ENCODE results near the gene FAM3A.

Gene FAM3A

GRCh38 chrX:154478728-154479622 lies 37.1 kb downstream of the FAM3A start, which contains the start of gene LAGE3:
Gene LAGE3 (minus strand): TSS chrX:154479281. CDS start chrX:154478915, 366 bp downstream.
- no peaks in the 10 kb centered on the region for H3K36me3 Mint-ChIP-seq
- H3K4me3 Mint-ChIP-seq: peak within 1 kb of the TSS; percentile 84
- peaks cover 29% of the 10 kb centered on the region for H3K4me1 Mint-ChIP-seq
- peak within 1 kb of the TSS; percentile 85 for H3K27ac Mint-ChIP-seq
- no peaks in the 10 kb centered on the region for H3K27me3 Mint-ChIP-seq
- no peaks in the 10 kb centered on the region for H3K9me3 Mint-ChIP-seq

GRCh38 chrX:154477891-154478477 lies 38.0 kb downstream of the FAM3A start:
- no peaks in the 10 kb centered on the region for H3K9me3 Mint-ChIP-seq
- H3K36me3 Mint-ChIP-seq: no peaks in the 10 kb centered on the region
- H3K4me3 Mint-ChIP-seq: peak overlapping the region; percentile 84
- H3K27me3 Mint-ChIP-seq: no peaks in the 10 kb centered on the region
- H3K27ac Mint-ChIP-seq: peak overlapping the region; percentile 35
- H3K4me1 Mint-ChIP-seq: peaks cover 29% of the 10 kb centered on the region

DNA sequence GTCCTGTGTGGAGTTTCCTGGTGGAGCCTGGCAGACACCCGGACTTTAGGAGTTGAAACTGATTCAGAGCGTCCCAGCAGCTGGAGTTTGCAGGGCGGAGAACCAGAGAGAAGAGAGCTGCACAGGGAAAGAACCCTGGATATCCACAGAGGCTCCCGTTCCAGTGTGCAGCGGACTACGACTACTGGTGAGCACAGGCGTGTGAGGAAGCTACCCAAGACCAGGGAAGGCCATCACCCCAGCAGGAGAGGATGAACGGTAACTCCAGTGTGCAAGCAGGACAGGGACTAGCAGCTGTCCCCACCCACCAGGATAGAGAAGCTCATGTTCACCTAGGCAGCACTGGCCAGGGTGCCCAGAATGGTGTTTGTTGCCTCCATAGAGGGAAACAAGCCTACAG lies 39.2 kb downstream of the FAM3A start:
- Mint-ChIP-seq H3K4me3 (peak overlapping the region; percentile 15), H3K27me3 (no peaks in the 10 kb centered on the region), H3K4me1 (peaks cover 25% of the 10 kb centered on the region), H3K36me3 (no peaks in the 10 kb centered on the region), H3K27ac (no peak overlapping the region), H3K9me3 (no peaks in the 10 kb centered on the region)

DNA sequence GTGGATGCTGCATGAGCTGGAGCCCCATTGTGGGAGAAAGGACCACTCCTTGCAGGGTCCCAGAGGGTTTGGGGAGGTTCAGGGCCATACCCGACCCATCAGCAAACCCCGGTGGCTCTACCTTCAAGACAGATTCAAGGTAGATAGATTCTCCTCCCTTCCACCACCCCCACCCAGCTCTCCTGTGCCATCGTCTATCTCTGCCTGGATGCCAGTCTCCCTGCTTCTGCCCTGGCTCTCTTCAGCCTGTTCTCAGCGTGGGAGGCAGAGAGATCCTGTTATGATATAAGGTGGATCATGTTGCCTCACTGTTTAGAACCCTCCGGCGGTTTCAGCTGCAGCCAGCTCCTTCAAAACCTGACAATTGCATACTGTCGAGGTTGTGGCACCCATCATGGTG lies 42.3 kb downstream of the FAM3A start:
- no peaks in the 10 kb centered on the region for H3K36me3 Mint-ChIP-seq
- peaks cover 21% of the 10 kb centered on the region for H3K4me1 Mint-ChIP-seq
- H3K4me3 Mint-ChIP-seq: no peak overlapping the region
- peak overlapping the region; percentile 72 for H3K27ac Mint-ChIP-seq
- no peaks in the 10 kb centered on the region for H3K27me3 Mint-ChIP-seq
- no peaks in the 10 kb centered on the region for H3K9me3 Mint-ChIP-seq

GRCh38 chrX:154472685-154473632 lies 43.1 kb downstream of the FAM3A start:
- H3K27ac Mint-ChIP-seq: no peak overlapping the region

GRCh38 chrX:154471839-154472684 lies 44.0 kb downstream of the FAM3A start:
- Mint-ChIP-seq H3K36me3 (no peaks in the 10 kb centered on the region), H3K27me3 (no peaks in the 10 kb centered on the region), H3K27ac (no peak overlapping the region), H3K4me3 (no peak overlapping the region), H3K4me1 (peaks cover 13% of the 10 kb centered on the region), H3K9me3 (no peaks in the 10 kb centered on the region)

More at GRCh38 chrX:154472685-154473632, 43.1 kb downstream of the FAM3A start:
- Mint-ChIP-seq H3K36me3 (no peaks in the 10 kb centered on the region), H3K4me1 (peaks cover 21% of the 10 kb centered on the region), H3K9me3 (no peaks in the 10 kb centered on the region), H3K27me3 (no peaks in the 10 kb centered on the region), H3K4me3 (no peak overlapping the region)

GRCh38 chrX:154470914-154471568 lies 45.0 kb downstream of the FAM3A start:
- Mint-ChIP-seq H3K27ac (no peak overlapping the region), H3K27me3 (no peaks in the 10 kb centered on the region), H3K4me1 (peaks cover 4% of the 10 kb centered on the region), H3K4me3 (no peak overlapping the region), H3K36me3 (no peaks in the 10 kb centered on the region), H3K9me3 (no peaks in the 10 kb centered on the region)

GRCh38 chrX:154470434-154470833 lies 45.6 kb downstream of the FAM3A start:
- H3K9me3 Mint-ChIP-seq: no peaks in the 10 kb centered on the region
- no peaks in the 10 kb centered on the region for H3K36me3 Mint-ChIP-seq
- no peak overlapping the region for H3K4me3 Mint-ChIP-seq
- H3K27me3 Mint-ChIP-seq: no peaks in the 10 kb centered on the region
- peaks cover 2% of the 10 kb centered on the region for H3K4me1 Mint-ChIP-seq
- no peak overlapping the region for H3K27ac Mint-ChIP-seq

- H3K27ac Mint-ChIP-seq: no peak overlapping the region
- H3K4me3 Mint-ChIP-seq: no peak overlapping the region
- no peaks in the 10 kb centered on the region for H3K36me3 Mint-ChIP-seq
Observed at GRCh38 chrX:154469880-154470279, 46.2 kb downstream of the FAM3A start.

DNA sequence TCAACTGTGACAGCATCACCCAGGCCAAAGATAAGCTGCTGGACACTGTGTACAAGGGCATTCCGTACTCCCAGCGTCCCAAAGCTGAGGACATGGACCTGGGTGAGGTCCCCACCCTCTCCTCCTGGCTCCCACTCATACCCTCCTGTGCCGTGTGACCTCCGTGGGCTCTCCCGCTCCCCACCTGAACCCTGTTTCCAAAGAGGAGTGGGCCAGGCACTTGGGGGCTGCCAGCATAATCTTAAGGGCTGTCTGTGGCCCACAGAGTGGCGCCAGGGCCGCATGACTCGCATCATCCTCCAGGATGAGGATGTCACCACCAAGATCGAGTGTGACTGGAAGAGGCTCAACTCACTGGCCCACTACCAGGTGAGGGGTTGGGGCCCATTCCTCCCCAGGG lies 46.9 kb downstream of the FAM3A start:
- Mint-ChIP-seq H3K9me3 (no peaks in the 10 kb centered on the region), H3K27ac (no peak overlapping the region), H3K4me3 (no peak overlapping the region), H3K36me3 (no peaks in the 10 kb centered on the region), H3K27me3 (no peaks in the 10 kb centered on the region), H3K4me1 (no peaks in the 10 kb centered on the region)

More at GRCh38 chrX:154469880-154470279, 46.2 kb downstream of the FAM3A start:
- Mint-ChIP-seq H3K9me3 (no peaks in the 10 kb centered on the region), H3K27me3 (no peaks in the 10 kb centered on the region), H3K4me1 (no peaks in the 10 kb centered on the region)

DNA sequence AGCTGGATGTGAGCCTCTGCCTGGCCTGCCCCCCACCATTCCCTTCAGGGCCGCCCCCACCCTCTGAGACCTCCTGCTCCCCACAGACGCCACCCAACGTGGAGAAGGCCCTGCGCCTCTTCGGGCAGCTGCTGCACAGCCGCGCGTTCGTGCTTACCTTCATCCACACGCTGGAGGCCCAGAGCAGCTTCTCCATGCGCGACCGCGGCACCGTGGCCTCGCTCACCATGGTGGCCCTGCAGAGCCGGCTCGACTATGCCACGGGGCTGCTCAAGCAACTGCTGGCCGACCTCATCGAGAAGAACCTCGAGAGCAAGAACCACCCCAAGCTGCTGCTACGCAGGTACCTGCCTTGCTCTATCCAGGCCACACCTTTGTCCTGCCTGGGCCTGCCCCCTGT lies 47.8 kb downstream of the FAM3A start:
- H3K4me1 Mint-ChIP-seq: no peaks in the 10 kb centered on the region
- no peak overlapping the region for H3K4me3 Mint-ChIP-seq
- H3K36me3 Mint-ChIP-seq: no peaks in the 10 kb centered on the region
- no peaks in the 10 kb centered on the region for H3K9me3 Mint-ChIP-seq
- no peaks in the 10 kb centered on the region for H3K27me3 Mint-ChIP-seq
- no peak overlapping the region for H3K27ac Mint-ChIP-seq

DNA sequence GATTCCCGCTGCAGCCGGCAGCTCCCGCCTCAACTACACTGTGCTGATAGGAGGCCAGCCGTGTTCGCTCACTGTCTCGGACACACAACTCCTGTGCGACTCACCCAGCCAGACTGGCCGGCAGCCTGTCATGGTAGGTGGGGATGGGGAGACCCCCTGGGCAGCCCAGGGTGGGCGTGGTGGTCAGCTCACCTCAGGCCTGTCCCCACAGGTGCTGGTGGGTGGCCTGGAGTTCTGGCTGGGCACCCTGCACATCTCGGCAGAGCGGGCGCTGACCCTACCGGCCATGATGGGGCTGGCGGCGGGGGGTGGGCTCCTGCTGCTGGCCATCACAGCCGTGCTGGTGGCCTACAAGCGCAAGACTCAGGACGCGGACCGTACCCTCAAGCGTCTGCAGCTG lies 48.5 kb downstream of the FAM3A start:
- Mint-ChIP-seq H3K27ac (no peak overlapping the region), H3K9me3 (no peaks in the 10 kb centered on the region), H3K4me1 (no peaks in the 10 kb centered on the region), H3K27me3 (no peaks in the 10 kb centered on the region), H3K4me3 (no peak overlapping the region), H3K36me3 (no peaks in the 10 kb centered on the region)

- no peaks in the 10 kb centered on the region for H3K36me3 Mint-ChIP-seq
- no peaks in the 10 kb centered on the region for H3K9me3 Mint-ChIP-seq
- no peak overlapping the region for H3K27ac Mint-ChIP-seq
- no peak overlapping the region for H3K4me3 Mint-ChIP-seq
- H3K27me3 Mint-ChIP-seq: no peaks in the 10 kb centered on the region
- H3K4me1 Mint-ChIP-seq: no peaks in the 10 kb centered on the region
Observed at GRCh38 chrX:154466907-154467306, 49.1 kb downstream of the FAM3A start.

DNA sequence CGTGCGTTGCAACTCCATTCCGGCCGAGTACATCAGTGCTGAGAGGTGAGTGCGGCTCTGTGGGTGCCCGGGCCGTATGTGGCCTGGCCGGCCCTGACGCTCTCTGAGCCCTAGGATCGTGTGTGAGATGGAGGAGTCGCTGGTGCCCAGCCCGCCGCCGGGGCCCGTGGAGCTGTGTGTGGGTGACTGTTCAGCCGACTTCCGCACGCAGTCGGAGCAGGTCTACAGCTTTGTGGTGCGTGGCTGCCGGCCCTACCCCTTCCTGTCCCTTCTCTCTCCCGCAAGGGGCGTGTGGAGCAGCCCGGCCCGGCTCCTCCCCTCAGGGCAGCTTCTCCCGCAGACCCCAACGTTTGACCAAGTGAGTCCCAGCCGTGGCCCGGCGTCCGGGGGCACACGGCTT lies 50.0 kb downstream of the FAM3A start:
- Mint-ChIP-seq H3K9me3 (no peaks in the 10 kb centered on the region), H3K4me1 (no peaks in the 10 kb centered on the region), H3K4me3 (no peak overlapping the region), H3K36me3 (peaks cover under 1% of the 10 kb centered on the region), H3K27me3 (no peaks in the 10 kb centered on the region), H3K27ac (no peak overlapping the region)
